Fibroblast of mammary gland (primary cell): ENCODE results near the gene KLHDC4.

Experiments
- DNase-seq: peaks from one replicate; pipeline ENCODE4 v3.0.0-alpha.2; 2010; ENCODE audit warnings: low read depth
- H3K4me3 ChIP-seq: 2 replicates; pipeline ENCODE4 v1.5.1; 2011; ENCODE audit warnings: low read depth, mild to moderate bottlenecking, low read length, moderate library complexity; ENCODE audit not compliant: control insufficient read depth
- TF ChIP-seq, protein P1 (sequence below): conservative IDR thresholded peaks from 2 replicates; pipeline ENCODE4 v1.5.1; 2011; ENCODE audit warnings: low read depth, low read length, inconsistent platforms; ENCODE audit not compliant: control insufficient read depth, insufficient read depth

KLHDC4 gene

GRCh38 chr16:87765473-87765775 is 362 bp downstream of the KLHDC4 start:
- TF ChIP-seq, protein P1, sequence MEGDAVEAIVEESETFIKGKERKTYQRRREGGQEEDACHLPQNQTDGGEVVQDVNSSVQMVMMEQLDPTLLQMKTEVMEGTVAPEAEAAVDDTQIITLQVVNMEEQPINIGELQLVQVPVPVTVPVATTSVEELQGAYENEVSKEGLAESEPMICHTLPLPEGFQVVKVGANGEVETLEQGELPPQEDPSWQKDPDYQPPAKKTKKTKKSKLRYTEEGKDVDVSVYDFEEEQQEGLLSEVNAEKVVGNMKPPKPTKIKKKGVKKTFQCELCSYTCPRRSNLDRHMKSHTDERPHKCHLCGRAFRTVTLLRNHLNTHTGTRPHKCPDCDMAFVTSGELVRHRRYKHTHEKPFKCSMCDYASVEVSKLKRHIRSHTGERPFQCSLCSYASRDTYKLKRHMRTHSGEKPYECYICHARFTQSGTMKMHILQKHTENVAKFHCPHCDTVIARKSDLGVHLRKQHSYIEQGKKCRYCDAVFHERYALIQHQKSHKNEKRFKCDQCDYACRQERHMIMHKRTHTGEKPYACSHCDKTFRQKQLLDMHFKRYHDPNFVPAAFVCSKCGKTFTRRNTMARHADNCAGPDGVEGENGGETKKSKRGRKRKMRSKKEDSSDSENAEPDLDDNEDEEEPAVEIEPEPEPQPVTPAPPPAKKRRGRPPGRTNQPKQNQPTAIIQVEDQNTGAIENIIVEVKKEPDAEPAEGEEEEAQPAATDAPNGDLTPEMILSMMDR = no peak
- H3K4me3 ChIP-seq = peak overlapping the region; percentile 78
- DNase-seq = no peak

DNA sequence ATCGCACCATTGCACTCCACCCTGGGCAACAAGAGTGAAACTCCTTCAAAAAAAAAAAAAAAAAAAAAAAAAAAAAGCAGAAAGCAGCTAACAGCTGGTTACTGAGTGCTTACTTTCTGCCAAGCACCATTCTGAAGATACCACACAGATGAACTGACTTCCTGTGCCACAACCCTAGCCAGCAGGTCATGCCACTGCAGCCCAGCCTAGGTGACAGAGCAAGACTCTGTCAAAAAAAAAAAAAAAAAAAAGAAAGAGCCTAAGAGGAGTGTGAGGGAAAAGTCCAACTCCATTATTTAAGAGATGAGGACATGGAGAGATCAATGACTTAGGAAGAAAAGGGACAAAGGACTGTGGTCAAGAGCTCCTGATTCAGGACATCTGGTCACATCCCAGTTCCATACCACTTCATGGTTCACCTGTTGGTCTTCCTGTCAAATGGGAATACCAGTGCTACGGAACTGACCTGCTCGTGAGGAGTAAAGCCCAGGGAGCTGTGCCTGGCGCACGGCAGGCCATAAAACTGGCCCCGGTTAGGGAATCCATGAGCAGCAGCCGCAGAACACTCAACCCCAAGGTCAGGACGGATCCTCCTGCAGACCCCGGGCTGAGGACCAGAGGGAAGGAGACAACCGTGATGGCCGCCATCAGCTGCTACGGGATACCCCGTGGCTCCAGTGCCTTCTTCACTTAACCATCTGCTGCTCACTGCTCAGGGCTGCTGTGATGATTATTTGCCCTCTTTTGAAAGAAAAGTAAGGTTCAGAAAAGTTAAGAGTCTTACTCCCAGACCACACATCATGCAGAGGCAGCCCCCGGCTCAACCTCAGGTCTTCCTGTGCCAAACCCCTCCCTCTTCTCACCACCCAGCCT is 950 bp downstream of the KLHDC4 start:
- H3K4me3 ChIP-seq = peak overlapping the region; percentile 78
- no peak for DNase-seq
- TF ChIP-seq, protein P1 = no peak

DNA sequence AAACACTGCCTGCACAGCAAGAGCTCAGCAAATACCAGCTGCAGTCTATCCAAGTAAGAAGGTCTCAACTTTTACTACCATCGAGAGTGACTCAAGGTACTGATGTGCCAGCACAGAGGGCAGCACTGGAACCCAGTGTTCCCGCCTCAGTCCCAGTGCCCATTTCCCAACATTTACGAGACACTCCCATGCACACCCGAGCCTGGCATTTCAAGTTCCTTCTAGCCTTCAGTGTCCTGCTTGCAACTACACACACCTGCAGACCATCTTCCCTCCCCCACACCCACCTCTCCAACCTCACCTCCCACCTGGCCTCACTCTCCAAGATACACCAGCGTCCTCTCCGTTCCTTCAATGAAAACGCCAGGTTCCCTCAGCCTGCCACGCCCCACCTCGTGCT is 3.2 kb downstream of the KLHDC4 start:
- no peak overlapping the region for H3K4me3 ChIP-seq
- TF ChIP-seq, protein P1 = no peak
- DNase-seq = no peak

DNA sequence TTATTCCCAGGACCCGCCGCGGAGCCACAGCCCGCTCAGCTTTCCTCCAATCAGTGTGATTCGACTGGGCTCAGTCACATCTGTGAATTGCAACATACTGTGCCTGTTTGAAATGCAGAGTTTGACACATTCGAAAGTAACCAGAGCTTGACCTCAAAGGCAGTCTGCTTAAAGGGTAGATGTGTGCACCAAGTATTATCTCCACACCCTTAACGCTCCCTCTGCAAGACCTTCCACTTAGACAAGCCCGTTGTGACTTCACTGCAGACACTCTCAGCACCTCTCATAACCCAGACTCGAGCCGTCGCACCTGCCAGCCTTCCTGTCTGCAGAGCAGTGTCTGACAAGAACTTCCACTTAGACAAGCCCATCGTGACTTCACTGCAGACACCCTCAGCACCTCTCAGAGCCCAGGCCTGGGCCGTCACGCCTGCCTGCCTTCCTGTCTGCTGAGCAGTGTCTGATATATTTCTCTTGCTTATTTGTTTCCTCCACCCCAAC is 3.7 kb downstream of the KLHDC4 start:
- no peak overlapping the region for H3K4me3 ChIP-seq
- DNase-seq = no peak
- TF ChIP-seq, protein P1 = no peak

GRCh38 chr16:87761060-87761459 is 4.7 kb downstream of the KLHDC4 start:
- TF ChIP-seq, protein P1 = no peak
- no peak for DNase-seq
- H3K4me3 ChIP-seq = no peak overlapping the region

GRCh38 chr16:87757841-87758426 is 7.9 kb downstream of the KLHDC4 start:
- TF ChIP-seq, protein P1 = no peak
- H3K4me3 ChIP-seq = no peak overlapping the region
- DNase-seq = peak; percentile 54
